ENCODE data around the gene COL27A1.

COL27A1 gene

GRCh38 chr9:114248299-114248707 is 93.0 kb downstream of the COL27A1 start:
- TF ChIP-seq CTCF (IDR thresholded peaks at IDR 0.05; ENCODE audit: low read length) = no peak
- TF ChIP-seq EZH2 (IDR thresholded peaks at IDR 0.05; ENCODE audit: borderline replicate concordance, low read length) = no peak
- H3K9me3 ChIP-seq (ENCODE audit: low read length) = no peaks in the 10 kb centered on the region

GRCh38 chr9:114249424-114250234 is 94.3 kb downstream of the COL27A1 start:
- Histone ChIP-seq H3K27me3 (ENCODE audit: insufficient read depth, low read length) (0 out of 2 replicates have a peak, but pooled peaks cover 3% of the 10 kb centered on the region), H3K27ac (ENCODE audit: low read depth, low read length, poor library complexity, severe bottlenecking) (no peak overlapping the region), H3K9me3 (ENCODE audit: low read length) (no peaks in the 10 kb centered on the region), H3K4me1 (ENCODE audit: insufficient read depth, low read length, severe bottlenecking) (no peaks in the 10 kb centered on the region), H3K4me2 (ENCODE audit: low read length) (no peak overlapping the region), H4K20me1 (ENCODE audit: insufficient read depth, low read length) (no peaks in the 10 kb centered on the region), H3F3A (ENCODE audit: insufficient read depth, low read length) (no peaks in the 10 kb centered on the region), H3K9ac (ENCODE audit: low read length) (no peak overlapping the region), H3K9me2 (ENCODE audit: low read depth, low read length) (no peaks in the 10 kb centered on the region), H3K36me3 (ENCODE audit: insufficient read depth, low read length) (no peaks in the 10 kb centered on the region), H3K4me3 (ENCODE audit: low read depth, low read length, poor library complexity, severe bottlenecking) (no peak overlapping the region), H2AFZ (ENCODE audit: low read length) (no peak overlapping the region), H3K79me2 (ENCODE audit: insufficient read depth, low read length) (no peaks in the 10 kb centered on the region)
- no peak for TF ChIP-seq CTCF (IDR thresholded peaks at IDR 0.05; ENCODE audit: low read length)
- TF ChIP-seq EZH2 (IDR thresholded peaks at IDR 0.05; ENCODE audit: borderline replicate concordance, low read length) = no peak

More at GRCh38 chr9:114248299-114248707, 93.0 kb downstream of the COL27A1 start:
- Histone ChIP-seq H3K9ac (ENCODE audit: low read length) (no peak overlapping the region), H3K27me3 (ENCODE audit: insufficient read depth, low read length) (0 out of 2 replicates have a peak, but pooled peaks cover 3% of the 10 kb centered on the region), H3K4me1 (ENCODE audit: insufficient read depth, low read length, severe bottlenecking) (no peaks in the 10 kb centered on the region), H3K79me2 (ENCODE audit: insufficient read depth, low read length) (no peaks in the 10 kb centered on the region), H3F3A (ENCODE audit: insufficient read depth, low read length) (no peaks in the 10 kb centered on the region), H3K36me3 (ENCODE audit: insufficient read depth, low read length) (no peaks in the 10 kb centered on the region), H4K20me1 (ENCODE audit: insufficient read depth, low read length) (no peaks in the 10 kb centered on the region), H3K4me2 (ENCODE audit: low read length) (no peak overlapping the region), H3K27ac (ENCODE audit: low read depth, low read length, poor library complexity, severe bottlenecking) (no peak overlapping the region), H3K4me3 (ENCODE audit: low read depth, low read length, poor library complexity, severe bottlenecking) (no peak overlapping the region), H3K9me2 (ENCODE audit: low read depth, low read length) (no peaks in the 10 kb centered on the region), H2AFZ (ENCODE audit: low read length) (no peak overlapping the region)

- Histone ChIP-seq H3K79me2 (ENCODE audit: insufficient read depth, low read length) (no peaks in the 10 kb centered on the region), H3K9me2 (ENCODE audit: low read depth, low read length) (no peaks in the 10 kb centered on the region), H3K4me1 (ENCODE audit: insufficient read depth, low read length, severe bottlenecking) (no peaks in the 10 kb centered on the region), H3K4me2 (ENCODE audit: low read length) (no peak overlapping the region), H3K36me3 (ENCODE audit: insufficient read depth, low read length) (no peaks in the 10 kb centered on the region), H3K27me3 (ENCODE audit: insufficient read depth, low read length) (0 out of 2 replicates have a peak, but pooled peaks cover 3% of the 10 kb centered on the region), H2AFZ (ENCODE audit: low read length) (no peak overlapping the region), H3K4me3 (ENCODE audit: low read depth, low read length, poor library complexity, severe bottlenecking) (no peak overlapping the region), H4K20me1 (ENCODE audit: insufficient read depth, low read length) (no peaks in the 10 kb centered on the region), H3F3A (ENCODE audit: insufficient read depth, low read length) (no peaks in the 10 kb centered on the region), H3K9ac (ENCODE audit: low read length) (no peak overlapping the region), H3K27ac (ENCODE audit: low read depth, low read length, poor library complexity, severe bottlenecking) (no peak overlapping the region), H3K9me3 (ENCODE audit: low read length) (no peaks in the 10 kb centered on the region)
- TF ChIP-seq EZH2 (IDR thresholded peaks at IDR 0.05; ENCODE audit: borderline replicate concordance, low read length) (no peak), CTCF (IDR thresholded peaks at IDR 0.05; ENCODE audit: low read length) (no peak)
Measured at GRCh38 chr9:114250235-114250568, 94.9 kb downstream of the COL27A1 start.

Data from OCI-LY1 (cell line).